ENCODE data around the gene SIRPB1. TPM values are rescaled to one million over a fixed set of nuclear protein-coding genes. Genes with fewer than 3 reads are reported as not detected.
"Not testable (repeated sequence)": the region's sequence is repeated elsewhere in the genome, so short reads cannot be mapped to it uniquely, and the experiment has no call there.

The SIRPB1 gene
- total RNA-seq, 6 experiments from 2014 or later = 0.73 to 5.1 (median 3.9) TPM

DNA sequence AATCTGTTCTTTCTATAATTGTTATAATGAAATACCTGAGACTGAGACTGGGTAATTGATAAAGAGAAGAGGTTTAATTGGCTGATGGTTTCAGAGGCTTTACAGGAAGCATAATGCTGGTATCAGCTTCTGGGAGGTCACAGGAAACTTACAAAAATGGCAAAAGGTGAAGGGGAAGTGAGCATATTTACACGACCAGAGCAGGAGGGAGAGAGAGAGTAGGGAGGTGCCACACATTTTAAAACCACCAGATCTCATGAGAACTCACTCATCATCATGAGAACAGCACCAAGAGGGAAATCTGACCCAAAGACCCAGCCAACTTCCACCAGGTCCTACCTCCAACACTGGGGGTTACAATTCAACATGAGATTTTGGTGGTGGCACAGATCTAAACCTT is 2.6 kb upstream of the SIRPB1 start:
- Histone ChIP-seq H3K4me3 (no peak overlapping the region), H3K4me1 (no peaks in the 10 kb centered on the region), H3K27ac (no peak overlapping the region), H3K9me3 (no peaks in the 10 kb centered on the region), H3K27me3 (no peaks in the 10 kb centered on the region), H3K36me3 (no peaks in the 10 kb centered on the region)
- DNase-seq = no peak
- TF ChIP-seq POLR2A (IDR thresholded peaks at IDR 0.05) (no peak), CTCF (IDR thresholded peaks at IDR 0.05) (no peak)
- ATAC-seq = peak in 2 of 4 donors; percentile 22 to 25
- intact Hi-C loops (cut with DNase I) = no loop called here
- WGBS (ENCODE audit: insufficient coverage, low coverage, low lambda C conversion rate, missing lambda C conversion rate) = 0% methylated on average over 1 of the region's 1 CpG

- Histone ChIP-seq H3K36me3 (no peaks in the 10 kb centered on the region), H3K9me3 (no peaks in the 10 kb centered on the region), H3K4me1 (no peaks in the 10 kb centered on the region), H3K27ac (no peak overlapping the region), H3K27me3 (no peaks in the 10 kb centered on the region), H3K4me3 (no peak overlapping the region)
- DNase-seq (no peak), ATAC-seq (no peak)
- intact Hi-C loops (cut with DNase I) = no loop called here
- 17% methylated on average over 1 of the region's 1 CpG for WGBS (ENCODE audit: insufficient coverage, low coverage, low lambda C conversion rate, missing lambda C conversion rate)
- TF ChIP-seq POLR2A (IDR thresholded peaks at IDR 0.05) (no peak), CTCF (IDR thresholded peaks at IDR 0.05) (no peak)
Observed at GRCh38 chr20:1621316-1621715, 1.5 kb upstream of the SIRPB1 start.

GRCh38 chr20:1618954-1619540 is 762 bp downstream of the SIRPB1 start:
- no peak overlapping the region for H3K4me3 ChIP-seq
- H3K27ac ChIP-seq = peak overlapping the region in 1 of 3 donors; percentile 37
- H3K4me1 ChIP-seq = no peaks in the 10 kb centered on the region
- DNase-seq (no peak), ATAC-seq (peak; percentile 40 to 61 (median 50))
- TF ChIP-seq POLR2A (IDR thresholded peaks at IDR 0.05) (no peak), CTCF (IDR thresholded peaks at IDR 0.05) (no peak)
- no peaks in the 10 kb centered on the region for H3K36me3 ChIP-seq
- intact Hi-C loops (cut with DNase I) = no loop called here
- no peaks in the 10 kb centered on the region for H3K9me3 ChIP-seq
- H3K27me3 ChIP-seq = no peaks in the 10 kb centered on the region

DNA sequence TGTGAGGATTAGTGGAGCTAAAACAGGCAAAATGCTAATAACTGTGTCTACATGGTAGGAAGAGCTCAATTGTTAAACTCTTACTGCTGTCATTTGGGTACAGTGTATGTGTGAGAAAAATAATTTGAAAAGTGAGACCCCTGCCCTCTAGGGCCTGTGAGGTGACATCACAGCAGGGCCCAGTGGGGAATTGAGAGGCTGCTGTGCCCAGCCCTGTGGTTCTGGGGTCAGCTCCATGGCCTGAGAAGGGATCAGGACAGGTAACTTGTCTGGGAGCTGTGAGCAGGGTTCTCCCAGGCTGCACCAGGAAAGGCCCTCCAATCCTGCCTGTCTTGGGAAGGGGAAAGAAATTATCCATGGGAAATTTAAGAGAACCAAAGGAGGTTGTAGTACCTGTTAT is 1.3 kb downstream of the SIRPB1 start:
- no peaks in the 10 kb centered on the region for H3K27me3 ChIP-seq
- intact Hi-C loops (cut with DNase I) = no loop called here
- no peak overlapping the region for H3K27ac ChIP-seq
- no peaks in the 10 kb centered on the region for H3K9me3 ChIP-seq
- TF ChIP-seq POLR2A (IDR thresholded peaks at IDR 0.05) = no peak
- TF ChIP-seq CTCF (IDR thresholded peaks at IDR 0.05) = no peak
- ATAC-seq = no peak
- no peaks in the 10 kb centered on the region for H3K4me1 ChIP-seq
- no peak overlapping the region for H3K4me3 ChIP-seq
- no peak for DNase-seq
- H3K36me3 ChIP-seq = no peaks in the 10 kb centered on the region

GRCh38 chr20:1616858-1617434 is 2.9 kb downstream of the SIRPB1 start:
- intact Hi-C loops (cut with DNase I) = no loop called here
- H3K27ac ChIP-seq = no peak overlapping the region
- H3K9me3 ChIP-seq = no peaks in the 10 kb centered on the region
- H3K4me3 ChIP-seq = no peak overlapping the region
- no peaks in the 10 kb centered on the region for H3K27me3 ChIP-seq
- peak in 3 of 4 donors; percentile 36 to 53 (median 48) for ATAC-seq
- DNase-seq = no peak
- no peak for TF ChIP-seq POLR2A (IDR thresholded peaks at IDR 0.05)
- TF ChIP-seq CTCF (IDR thresholded peaks at IDR 0.05) = no peak
- H3K4me1 ChIP-seq = no peaks in the 10 kb centered on the region
- no peaks in the 10 kb centered on the region for H3K36me3 ChIP-seq

GRCh38 chr20:1610404-1610803 is 9.4 kb downstream of the SIRPB1 start:
- DNase-seq; H3K4me3 ChIP-seq; H3K27me3 ChIP-seq; intact Hi-C loops (cut with DNase I); H3K9me3 ChIP-seq; ATAC-seq; H3K27ac ChIP-seq; H3K4me1 ChIP-seq; H3K36me3 ChIP-seq: not testable (repeated sequence)
- WGBS (ENCODE audit: insufficient coverage, low coverage, low lambda C conversion rate, missing lambda C conversion rate) = no CpG with 5 or more reads among the region's 5 CpGs

DNA sequence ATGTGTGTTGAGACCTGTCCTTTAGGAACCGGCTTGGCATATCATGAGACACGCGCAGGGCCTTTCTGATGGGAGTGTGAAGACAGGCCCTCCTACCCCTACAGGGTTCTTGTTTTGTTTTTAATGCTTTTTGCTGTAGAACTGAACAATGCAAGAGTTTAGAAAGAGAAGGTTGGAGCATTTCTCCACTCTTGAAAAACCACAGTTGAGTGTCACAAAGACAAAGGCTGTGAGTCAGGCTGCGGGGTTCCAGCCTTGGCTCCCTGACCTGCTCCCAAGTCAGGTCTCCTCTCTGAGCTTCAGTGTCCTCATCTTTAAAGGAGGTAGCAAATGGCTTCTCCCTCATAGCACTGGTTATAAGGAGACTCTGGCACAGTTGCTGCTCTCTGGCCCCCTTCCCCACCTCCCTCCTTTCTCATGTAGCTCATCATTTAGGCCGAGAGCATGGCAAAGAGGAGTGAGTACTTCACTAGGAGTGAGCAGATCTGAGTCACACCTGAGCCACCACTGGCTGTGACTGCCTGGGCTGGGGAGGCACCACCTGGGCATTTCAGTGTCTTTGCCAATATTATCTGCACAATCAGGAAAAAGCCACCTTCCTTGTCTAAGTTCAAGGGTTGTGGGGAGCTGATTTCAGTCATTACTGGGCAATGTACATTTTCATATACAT is 11.0 kb downstream of the SIRPB1 start:
- intact Hi-C loops (cut with DNase I); ATAC-seq; H3K4me3 ChIP-seq; H3K9me3 ChIP-seq; DNase-seq; H3K36me3 ChIP-seq; H3K4me1 ChIP-seq; H3K27me3 ChIP-seq; H3K27ac ChIP-seq: not testable (repeated sequence)
- WGBS (ENCODE audit: insufficient coverage, low coverage, low lambda C conversion rate, missing lambda C conversion rate) = no CpG with 5 or more reads among the region's 5 CpGs
